GM12875 (cell line): ENCODE results near the gene CLDN3.

ENCODE experiments used
- H3K4me3 ChIP-seq: one replicate; pipeline ENCODE4 v1.5.1; 2011; ENCODE audit warnings: low read depth, low read length, control low read depth
- CTCF ChIP-seq: IDR thresholded peaks from 2 replicates; pipeline ENCODE4 v1.5.1; 2011; ENCODE audit warnings: low read depth, mild to moderate bottlenecking, control low read depth, inconsistent platforms, low read length, moderate library complexity, borderline replicate concordance; ENCODE audit not compliant: insufficient read depth

Gene CLDN3

GRCh38 chr7:73768641-73769480 is 1.2 kb downstream of the CLDN3 start:
- no peak for TF ChIP-seq CTCF
- H3K4me3 ChIP-seq, result no peak overlapping the region

GRCh38 chr7:73766556-73767229 is 3.4 kb downstream of the CLDN3 start:
- no peak for TF ChIP-seq CTCF
- H3K4me3 ChIP-seq, result no peak overlapping the region

GRCh38 chr7:73762659-73762999 is 7.4 kb downstream of the CLDN3 start:
- H3K4me3 ChIP-seq, result no peak overlapping the region
- no peak for TF ChIP-seq CTCF

- TF ChIP-seq CTCF, result no peak
- no peak overlapping the region for H3K4me3 ChIP-seq
Measured at GRCh38 chr7:73761854-73762658, 8.0 kb downstream of the CLDN3 start.

GRCh38 chr7:73758581-73759138 is 11.4 kb downstream of the CLDN3 start:
- TF ChIP-seq CTCF, result no peak
- no peak overlapping the region for H3K4me3 ChIP-seq

GRCh38 chr7:73749931-73750776 is 19.9 kb downstream of the CLDN3 start:
- no peak for TF ChIP-seq CTCF
- no peak overlapping the region for H3K4me3 ChIP-seq
